Measurements from ENCODE around the gene PDE4D.

- TF ChIP-seq CTCF (IDR thresholded peaks at IDR 0.05): no peak
- no peak for TF ChIP-seq POLR2A (IDR thresholded peaks at IDR 0.05)
These were observed 652.0 kb downstream of the PDE4D start for GRCh38 chr5:59241552-59241951.

Measured in esophagus squamous epithelium (tissue), 4 donors.